HCT116 (cell line): ENCODE data around the gene ZBTB21. TPM values are rescaled to one million over a fixed set of nuclear protein-coding genes. Genes with fewer than 3 reads are reported as not detected.

ENCODE experiments used
- ATAC-seq: fragments of 200-7000 bp; cut with Tn5 transposase; 2 replicates; pipeline ENCODE4 v1.9.1; 2020; ENCODE audit warnings: mild to moderate bottlenecking, moderate library complexity
- BruUV-seq: library from RNA; stranded (reverse); fragments of 400-500 nt; replicated peaks from 2 replicates; lab custom pipeline; 2021; lab: Mats Ljungman, UMichigan
- CTCF ChIA-PET: fragments of 300-600 bp; sonication (Branson Sonifier 250); formaldehyde crosslinking; loops from one replicate; lab custom pipeline; 2021; ENCODE audit warnings: antibody characterized with exemption; lab: Charles Lee
- POLR2A ChIA-PET: fragments of 300-600, 350-600 bp; sonication (Branson Sonifier 250); formaldehyde crosslinking; loops from one replicate; lab custom pipeline; 2021; ENCODE audit warnings: antibody characterized with exemption; lab: Charles Lee
- RAD21 ChIA-PET, 2 experiments: fragments of 300-600 bp; sonication (Branson Sonifier 250); formaldehyde crosslinking; loops; one replicate each; lab custom pipeline; 2023; ENCODE audit warnings: low total read pairs in 2 of 2; ENCODE audit not compliant: uncharacterized antibody in 2 of 2, unreplicated experiment in 2 of 2, low non-redundant PET in 1 of 2; lab: Charles Lee
- DNase-seq: peaks from one replicate; pipeline ENCODE4 v3.0.0-alpha.2; 2010; ENCODE audit warnings: low read depth, low spot score
- H2AFZ ChIP-seq: fragments of 200-600 bp; shearing (Covaris generic), sonication (generic); 2 replicates; pipeline ENCODE4 v1.6.1; 2017; ENCODE audit warnings: low read depth, mixed run types, mixed read lengths, antibody characterized with exemption, low read length; ENCODE audit not compliant: poor library complexity, severe bottlenecking
- H3K27ac ChIP-seq: 2 replicates; pipeline ENCODE4 v1.5.1; 2012; ENCODE audit warnings: low read depth, low read length
- H3K27me3 ChIP-seq: fragments of 200-600 bp; sonication (generic); 2 replicates; pipeline ENCODE4 v1.6.1; 2016; ENCODE audit warnings: mixed run types, low read length, mixed read lengths; ENCODE audit not compliant: insufficient read depth
- H3K36me3 ChIP-seq, 2 experiments: fragments of 200-500 bp in 1 of 2; fragments of 200-600 bp in 1 of 2; sonication (Bioruptor generic) in 1 of 2; sonication (generic) in 1 of 2; 2 replicates each; pipeline versions ENCODE4 v1.5.1 to v1.6.1; 2014 to 2016; ENCODE audit warnings: low read length in 2 of 2, inconsistent platforms in 1 of 2, mixed read lengths in 1 of 2, mixed run types in 1 of 2; ENCODE audit not compliant: insufficient read depth in 2 of 2, control insufficient read depth in 1 of 2
- H3K4me1 ChIP-seq, 2 experiments: fragments of 200-600 bp in 1 of 2; sonication (generic) in 1 of 2; 2 replicates each; pipeline versions ENCODE4 v1.5.1 to v1.6.1; 2012 to 2017; ENCODE audit warnings: low read length in 2 of 2, inconsistent platforms in 1 of 2, mild to moderate bottlenecking in 1 of 2, mixed read lengths in 1 of 2, mixed run types in 1 of 2, moderate library complexity in 1 of 2; ENCODE audit not compliant: insufficient read depth in 2 of 2, control insufficient read depth in 1 of 2
- H3K4me2 ChIP-seq: fragments of 200-600 bp; sonication (generic); 2 replicates; pipeline ENCODE4 v1.6.1; 2017; ENCODE audit warnings: mixed run types, low read length, mixed read lengths
- H3K4me3 ChIP-seq, 2 experiments: fragments of 200-600 bp in 1 of 2; sonication (generic) in 1 of 2; replicated peaks in 1 of 2; 2 replicates each; pipeline ENCODE4 v1.5.1; 2011 to 2016; ENCODE audit warnings: low read length in 2 of 2, control low read depth in 1 of 2, low read depth in 1 of 2, mild to moderate bottlenecking in 1 of 2, mixed read lengths in 1 of 2, mixed run types in 1 of 2
- H3K79me2 ChIP-seq: fragments of 200-600 bp; sonication (generic); 2 replicates; pipeline ENCODE4 v1.6.1; 2017; ENCODE audit warnings: mild to moderate bottlenecking, mixed run types, low read length, moderate library complexity, mixed read lengths; ENCODE audit not compliant: insufficient read depth
- H3K9ac ChIP-seq: fragments of 200-600 bp; sonication (generic); 2 replicates; pipeline ENCODE4 v1.6.1; 2016; ENCODE audit warnings: low read length, mixed read lengths
- H3K9me2 ChIP-seq: fragments of 200-600 bp; sonication (generic), shearing (Covaris generic); 2 replicates; pipeline ENCODE4 v1.6.1; 2017; ENCODE audit warnings: mixed run types, mild to moderate bottlenecking, moderate library complexity; ENCODE audit not compliant: insufficient read depth
- H3K9me3 ChIP-seq, 2 experiments: fragments of 200-500 bp in 1 of 2; fragments of 200-600 bp in 1 of 2; sonication (Bioruptor generic) in 1 of 2; sonication (generic) in 1 of 2; 2 replicates each; pipeline ENCODE4 v1.6.1; 2014 to 2017; ENCODE audit warnings: low read length in 2 of 2, mixed read lengths in 2 of 2, inconsistent platforms in 1 of 2, low read depth in 1 of 2, mild to moderate bottlenecking in 1 of 2, mixed run types in 1 of 2, moderate library complexity in 1 of 2; ENCODE audit not compliant: control insufficient read depth in 1 of 2, insufficient read depth in 1 of 2
- H4K20me1 ChIP-seq: fragments of 200-600 bp; sonication (generic), shearing (Covaris generic); 2 replicates; pipeline ENCODE4 v1.6.1; 2017; ENCODE audit warnings: mixed run types, mild to moderate bottlenecking, moderate library complexity; ENCODE audit not compliant: insufficient read depth
- CBX3 ChIP-seq: IDR thresholded peaks from 2 replicates; pipeline ENCODE4 v1.6.1; 2012; ENCODE audit warnings: low read depth
- CEBPB ChIP-seq: IDR thresholded peaks from 2 replicates; pipeline ENCODE4 v1.6.1; 2012; ENCODE audit warnings: low read depth
- JUND ChIP-seq: IDR thresholded peaks from 2 replicates; pipeline ENCODE4 v1.6.1; 2012
- MAX ChIP-seq: IDR thresholded peaks from 2 replicates; pipeline ENCODE4 v1.6.1; 2012
- POLR2A ChIP-seq: IDR thresholded peaks from 2 replicates; pipeline ENCODE4 v1.7.0; 2011; ENCODE audit warnings: borderline replicate concordance; ENCODE audit not compliant: insufficient read depth, insufficient read length; ENCODE audit errors: extremely low read depth
- RAD21 ChIP-seq: IDR thresholded peaks from 2 replicates; pipeline ENCODE4 v1.6.1; 2012; ENCODE audit warnings: low read depth, mild to moderate bottlenecking
- SIN3A ChIP-seq: IDR thresholded peaks from 2 replicates; pipeline ENCODE4 v1.6.1; 2012; ENCODE audit warnings: low read depth
- ZBTB33 ChIP-seq: IDR thresholded peaks from 2 replicates; pipeline ENCODE4 v1.6.1; 2011; ENCODE audit warnings: mild to moderate bottlenecking, low read length, moderate library complexity; ENCODE audit not compliant: insufficient replicate concordance; ENCODE audit errors: extremely low read depth
- ZFX ChIP-seq: fragments of 450-650 bp; IDR thresholded peaks from 2 replicates; pipeline ENCODE4 v1.6.1; 2017
- ZNF274 ChIP-seq: fragments of 200-500 bp; sonication (Bioruptor generic); IDR thresholded peaks from 2 replicates; pipeline ENCODE4 v1.6.1; 2014; ENCODE audit warnings: mild to moderate bottlenecking, low read depth, low read length, inconsistent platforms
- intact Hi-C: fragments of 100-400 bp; cut with micrococcal nuclease; formaldehyde crosslinking; loops from 2 replicates; pipeline ENCODE4 v1.10.0; 2022
- total RNA-seq: library from RNA; stranded (reverse); gene quantifications from one replicate; pipeline ENCODE4 v1.2.1, GENCODE V29; 2021; ENCODE audit not compliant: unreplicated experiment

Gene ZBTB21
- total RNA-seq, 1 experiment from 2014 or later = 28.7 TPM

GRCh38 chr21:42042651-42043050 is 32.5 kb upstream of the ZBTB21 start:
- intact Hi-C loops = no loop called here
- ChIA-PET CTCF (no interaction called here), RAD21 (no interaction called here)
- Histone ChIP-seq H3K4me3 (no peak overlapping the region), H3K27me3 (no peaks in the 10 kb centered on the region), H3K79me2 (no peaks in the 10 kb centered on the region), H4K20me1 (no peaks in the 10 kb centered on the region), H3K9ac (no peak overlapping the region), H3K27ac (no peak overlapping the region), H3K9me2 (no peaks in the 10 kb centered on the region), H3K4me2 (no peak overlapping the region), H2AFZ (no peak overlapping the region)
- BruUV-seq = no TSS peak
- no peak for DNase-seq
- ATAC-seq = no peak
- TF ChIP-seq ZNF274 (no peak), RAD21 (no peak), MAX (no peak), POLR2A (no peak), ZFX (no peak), JUND (no peak), CBX3 (no peak), SIN3A (no peak), CEBPB (no peak)
- TF ChIP-seq, all 23 proteins: peak for 0
- Histone ChIP-seq H3K36me3 (no peaks in the 10 kb centered on the region), H3K9me3 (no peaks in the 10 kb centered on the region), H3K4me1 (peaks cover 11 to 20% of the 10 kb centered on the region in 2 experiments)
- POLR2A ChIA-PET = no interaction called here

- H3K9me2 ChIP-seq = no peaks in the 10 kb centered on the region
- H2AFZ ChIP-seq = no peak overlapping the region
- TF ChIP-seq ZBTB33 = no peak
- H3K9ac ChIP-seq = no peak overlapping the region
- peaks cover 11 to 20% of the 10 kb centered on the region in 2 experiments for H3K4me1 ChIP-seq
- no peak overlapping the region for H3K27ac ChIP-seq
- intact Hi-C loops = no loop called here
- ChIA-PET CTCF (no interaction called here), POLR2A (no interaction called here), RAD21 (no interaction called here)
- no peak overlapping the region for H3K4me2 ChIP-seq
- H4K20me1 ChIP-seq = no peaks in the 10 kb centered on the region
- no TSS peak for BruUV-seq
- no peaks in the 10 kb centered on the region for H3K9me3 ChIP-seq
- no peaks in the 10 kb centered on the region for H3K36me3 ChIP-seq
- H3K4me3 ChIP-seq = no peak overlapping the region
- H3K27me3 ChIP-seq = no peaks in the 10 kb centered on the region
- no peak for DNase-seq
- no peak for ATAC-seq
- no peaks in the 10 kb centered on the region for H3K79me2 ChIP-seq
These were observed 31.6 kb upstream of the ZBTB21 start for GRCh38 chr21:42041711-42042110.
